K562 (cell line): ENCODE measurements around the gene SSBP1. TPM values are rescaled to one million over a fixed set of nuclear protein-coding genes. Genes with fewer than 3 reads are reported as not detected.

Source experiments
- ELF4 ChIP-seq: fragments of 450-650 bp; formaldehyde crosslinking; IDR thresholded peaks from 2 replicates; pipeline ENCODE4 v1.4.0; 2022; ENCODE audit warnings: missing genetic modification characterization
- GABPB2 ChIP-seq: fragments of 250-450 bp; sonication (Bioruptor Pico); conservative IDR thresholded peaks from 2 replicates; pipeline ENCODE4 v1.5.1; 2021; ENCODE audit warnings: mild to moderate bottlenecking
- HDAC2 ChIP-seq: fragments of 450-650 bp; IDR thresholded peaks from 2 replicates; pipeline ENCODE4 v1.6.1; 2016; ENCODE audit warnings: mild to moderate bottlenecking
- HEY1 ChIP-seq: fragments of 250-450 bp; sonication (Bioruptor Pico); IDR thresholded peaks from 2 replicates; pipeline ENCODE4 v1.5.0; 2020; ENCODE audit warnings: mild to moderate bottlenecking, moderate library complexity, borderline replicate concordance
- ILF3 ChIP-seq: fragments of 450-650 bp; IDR thresholded peaks from 2 replicates; pipeline ENCODE4 v1.6.1; 2018; ENCODE audit warnings: antibody characterized with exemption, mild to moderate bottlenecking, moderate library complexity, borderline replicate concordance
- RBM34 ChIP-seq: fragments of 200-400 bp; formaldehyde crosslinking; IDR thresholded peaks from 2 replicates; pipeline ENCODE4 v1.6.1; 2018; ENCODE audit warnings: low read length, borderline replicate concordance; ENCODE audit not compliant: insufficient read depth
- SP2 ChIP-seq: IDR thresholded peaks from 2 replicates; pipeline ENCODE4 v1.6.1; 2011; ENCODE audit warnings: mild to moderate bottlenecking, low read depth, low read length, moderate library complexity; ENCODE audit not compliant: poor library complexity, severe bottlenecking; ENCODE audit errors: extremely low read depth
- ZNF140 ChIP-seq: fragments of 250-450 bp; sonication (Bioruptor Pico); IDR thresholded peaks from 2 replicates; pipeline ENCODE4 v1.8.0; 2021; ENCODE audit warnings: moderate library complexity, mild to moderate bottlenecking, inconsistent platforms
- ZNF174 ChIP-seq: fragments of 250-450 bp; sonication (Bioruptor Pico); IDR thresholded peaks from 2 replicates; pipeline ENCODE4 v1.4.0; 2020; ENCODE audit warnings: mild to moderate bottlenecking
- ZNF668 ChIP-seq: fragments of 250-450 bp; sonication (Bioruptor Pico); IDR thresholded peaks from 2 replicates; pipeline ENCODE4 v1.8.0; 2022; ENCODE audit warnings: mild to moderate bottlenecking, inconsistent platforms
- polyA plus RNA-seq, 8 experiments: library from polyadenylated mRNA; depleted of rRNA in 4 of 8; stranded (reverse) in 5 of 8; unstranded in 3 of 8; fragments of >200 nt; fragmentation: Nextera tagmentation in 2 of 8; fragmentation: Illumina TruSeq in 1 of 8; extraction: Ambion mirVana in 2 of 8; extraction: Trizol in 1 of 8; gene quantifications; 2 replicates each; pipeline versions ENCODE4 v1.2.1 to v1.2.3, GENCODE V29; 2011 to 2014; ENCODE audit warnings: inconsistent platforms in 1 of 8, missing spikeins in 1 of 8
- total RNA-seq, 7 experiments: library from RNA; depleted of rRNA in 6 of 7; stranded (reverse); fragments of >200 nt in 6 of 7; fragmentation: Illumina TruSeq in 2 of 7; extraction: Trizol in 2 of 7; gene quantifications; 2 replicates each; pipeline versions ENCODE4 v1.2.1 to v1.2.3, GENCODE V29; 2011 to 2021; ENCODE audit warnings: low replicate concordance in 1 of 7
- TF ChIP-seq, protein P1 (sequence below): IDR thresholded peaks from 3 replicates; pipeline ENCODE4 v1.6.1; 2011; ENCODE audit warnings: borderline replicate concordance, mild to moderate bottlenecking, moderate library complexity; ENCODE audit not compliant: insufficient read length; ENCODE audit errors: extremely low read depth
- TF ChIP-seq, protein P2 (sequence below): sonication (generic); formaldehyde crosslinking; IDR thresholded peaks from 2 replicates; pipeline ENCODE4 v1.8.0; 2022; ENCODE audit warnings: mild to moderate bottlenecking, missing genetic modification reagents, borderline replicate concordance
- TF ChIP-seq, protein P3 (sequence below), 2 experiments: fragments of 450-650 bp in 1 of 2; IDR thresholded peaks; 2 replicates each; pipeline ENCODE4 v1.6.1; 2011 to 2017; ENCODE audit warnings: low read depth in 2 of 2, antibody characterized with exemption in 1 of 2, borderline replicate concordance in 1 of 2, low read length in 1 of 2, mild to moderate bottlenecking in 1 of 2, mixed read lengths in 1 of 2; ENCODE audit not compliant: control insufficient read depth in 1 of 2
- TF ChIP-seq, protein P4 (sequence below): fragments of 250-450 bp; sonication (Bioruptor Pico); IDR thresholded peaks from 2 replicates; pipeline ENCODE4 v1.4.0; 2020; ENCODE audit warnings: borderline replicate concordance

SSBP1 gene
- total and polyA plus RNA-seq, 9 of the 15 experiments (the other 6 are each of a cell fraction or from before 2014, with no cell fraction given): 404 to 1,996 (median 835) TPM

DNA sequence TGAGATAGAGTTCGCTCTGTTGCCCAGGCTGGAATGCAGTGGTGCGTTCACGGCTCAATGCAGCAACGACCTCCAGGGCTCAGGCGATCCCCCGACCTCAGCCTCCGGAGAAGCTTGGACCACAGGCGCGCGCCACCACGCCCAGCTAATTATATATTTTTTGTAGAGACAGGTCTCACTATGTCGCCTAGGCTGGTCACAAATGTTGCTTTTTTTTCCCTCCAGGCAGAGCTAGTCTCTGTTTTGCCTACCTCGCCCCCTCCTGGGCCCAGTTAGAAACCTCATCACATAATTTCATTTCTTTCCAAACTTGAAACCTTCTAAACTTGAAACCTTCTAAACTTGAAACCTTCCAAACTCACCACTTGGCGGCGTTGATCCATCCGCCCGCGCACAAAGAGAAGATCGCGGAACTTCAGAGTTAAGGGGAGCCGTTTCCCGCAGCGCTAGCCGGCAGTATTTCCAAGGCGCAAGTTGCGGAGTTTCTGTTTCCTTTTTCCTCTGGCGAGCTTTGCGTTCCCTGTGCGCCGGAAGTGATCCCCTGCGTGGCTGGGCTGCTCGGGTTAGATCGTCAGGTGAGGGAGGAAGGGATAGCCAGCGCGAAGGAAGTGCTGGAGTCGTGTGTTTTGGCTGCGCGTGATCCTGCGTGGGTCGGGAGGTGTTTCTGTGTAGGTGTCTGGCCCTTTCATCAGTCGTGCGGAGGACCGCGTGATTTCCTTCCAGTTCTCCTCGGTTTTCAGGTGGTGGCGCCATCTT lies at the start of gene SSBP1 (continued):
- TF ChIP-seq HEY1: 0 out of 2 replicates have a peak, but pooled peaks have one; percentile 54
- no peak for TF ChIP-seq ZNF668
- no peak for TF ChIP-seq RBM34
- TF ChIP-seq, protein P1, sequence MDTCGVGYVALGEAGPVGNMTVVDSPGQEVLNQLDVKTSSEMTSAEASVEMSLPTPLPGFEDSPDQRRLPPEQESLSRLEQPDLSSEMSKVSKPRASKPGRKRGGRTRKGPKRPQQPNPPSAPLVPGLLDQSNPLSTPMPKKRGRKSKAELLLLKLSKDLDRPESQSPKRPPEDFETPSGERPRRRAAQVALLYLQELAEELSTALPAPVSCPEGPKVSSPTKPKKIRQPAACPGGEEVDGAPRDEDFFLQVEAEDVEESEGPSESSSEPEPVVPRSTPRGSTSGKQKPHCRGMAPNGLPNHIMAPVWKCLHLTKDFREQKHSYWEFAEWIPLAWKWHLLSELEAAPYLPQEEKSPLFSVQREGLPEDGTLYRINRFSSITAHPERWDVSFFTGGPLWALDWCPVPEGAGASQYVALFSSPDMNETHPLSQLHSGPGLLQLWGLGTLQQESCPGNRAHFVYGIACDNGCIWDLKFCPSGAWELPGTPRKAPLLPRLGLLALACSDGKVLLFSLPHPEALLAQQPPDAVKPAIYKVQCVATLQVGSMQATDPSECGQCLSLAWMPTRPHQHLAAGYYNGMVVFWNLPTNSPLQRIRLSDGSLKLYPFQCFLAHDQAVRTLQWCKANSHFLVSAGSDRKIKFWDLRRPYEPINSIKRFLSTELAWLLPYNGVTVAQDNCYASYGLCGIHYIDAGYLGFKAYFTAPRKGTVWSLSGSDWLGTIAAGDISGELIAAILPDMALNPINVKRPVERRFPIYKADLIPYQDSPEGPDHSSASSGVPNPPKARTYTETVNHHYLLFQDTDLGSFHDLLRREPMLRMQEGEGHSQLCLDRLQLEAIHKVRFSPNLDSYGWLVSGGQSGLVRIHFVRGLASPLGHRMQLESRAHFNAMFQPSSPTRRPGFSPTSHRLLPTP: no peak
- TF ChIP-seq, protein P2, sequence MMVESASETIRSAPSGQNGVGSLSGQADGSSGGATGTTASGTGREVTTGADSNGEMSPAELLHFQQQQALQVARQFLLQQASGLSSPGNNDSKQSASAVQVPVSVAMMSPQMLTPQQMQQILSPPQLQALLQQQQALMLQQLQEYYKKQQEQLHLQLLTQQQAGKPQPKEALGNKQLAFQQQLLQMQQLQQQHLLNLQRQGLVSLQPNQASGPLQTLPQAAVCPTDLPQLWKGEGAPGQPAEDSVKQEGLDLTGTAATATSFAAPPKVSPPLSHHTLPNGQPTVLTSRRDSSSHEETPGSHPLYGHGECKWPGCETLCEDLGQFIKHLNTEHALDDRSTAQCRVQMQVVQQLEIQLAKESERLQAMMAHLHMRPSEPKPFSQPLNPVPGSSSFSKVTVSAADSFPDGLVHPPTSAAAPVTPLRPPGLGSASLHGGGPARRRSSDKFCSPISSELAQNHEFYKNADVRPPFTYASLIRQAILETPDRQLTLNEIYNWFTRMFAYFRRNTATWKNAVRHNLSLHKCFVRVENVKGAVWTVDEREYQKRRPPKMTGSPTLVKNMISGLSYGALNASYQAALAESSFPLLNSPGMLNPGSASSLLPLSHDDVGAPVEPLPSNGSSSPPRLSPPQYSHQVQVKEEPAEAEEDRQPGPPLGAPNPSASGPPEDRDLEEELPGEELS (CRISPR knock-in tag): peak; percentile 87; the same call in 1 of the 2 replicates
- TF ChIP-seq HDAC2: peak; percentile 98
- TF ChIP-seq ZNF140 (CRISPR knock-in tag): 0 out of 2 replicates have a peak, but pooled peaks have one; percentile 47
- TF ChIP-seq, protein P3, sequence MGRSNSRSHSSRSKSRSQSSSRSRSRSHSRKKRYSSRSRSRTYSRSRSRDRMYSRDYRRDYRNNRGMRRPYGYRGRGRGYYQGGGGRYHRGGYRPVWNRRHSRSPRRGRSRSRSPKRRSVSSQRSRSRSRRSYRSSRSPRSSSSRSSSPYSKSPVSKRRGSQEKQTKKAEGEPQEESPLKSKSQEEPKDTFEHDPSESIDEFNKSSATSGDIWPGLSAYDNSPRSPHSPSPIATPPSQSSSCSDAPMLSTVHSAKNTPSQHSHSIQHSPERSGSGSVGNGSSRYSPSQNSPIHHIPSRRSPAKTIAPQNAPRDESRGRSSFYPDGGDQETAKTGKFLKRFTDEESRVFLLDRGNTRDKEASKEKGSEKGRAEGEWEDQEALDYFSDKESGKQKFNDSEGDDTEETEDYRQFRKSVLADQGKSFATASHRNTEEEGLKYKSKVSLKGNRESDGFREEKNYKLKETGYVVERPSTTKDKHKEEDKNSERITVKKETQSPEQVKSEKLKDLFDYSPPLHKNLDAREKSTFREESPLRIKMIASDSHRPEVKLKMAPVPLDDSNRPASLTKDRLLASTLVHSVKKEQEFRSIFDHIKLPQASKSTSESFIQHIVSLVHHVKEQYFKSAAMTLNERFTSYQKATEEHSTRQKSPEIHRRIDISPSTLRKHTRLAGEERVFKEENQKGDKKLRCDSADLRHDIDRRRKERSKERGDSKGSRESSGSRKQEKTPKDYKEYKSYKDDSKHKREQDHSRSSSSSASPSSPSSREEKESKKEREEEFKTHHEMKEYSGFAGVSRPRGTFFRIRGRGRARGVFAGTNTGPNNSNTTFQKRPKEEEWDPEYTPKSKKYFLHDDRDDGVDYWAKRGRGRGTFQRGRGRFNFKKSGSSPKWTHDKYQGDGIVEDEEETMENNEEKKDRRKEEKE (IDR thresholded peaks at IDR 0.05; ENCODE audit: borderline replicate concordance in 1 of 2, control insufficient read depth in 1 of 2, low read depth in 2 of 2, low read length in 1 of 2): peak; percentile 14 to 99; a peak in 3 of 4 replicates
- peak; percentile 76; the same call in 1 of the 2 replicates for TF ChIP-seq ILF3
- 0 out of 2 replicates have a peak, but pooled peaks have one; percentile 39 for TF ChIP-seq ZNF174 (CRISPR knock-in tag)
- no peak for TF ChIP-seq GABPB2 (CRISPR knock-in tag)
- TF ChIP-seq, protein P4, sequence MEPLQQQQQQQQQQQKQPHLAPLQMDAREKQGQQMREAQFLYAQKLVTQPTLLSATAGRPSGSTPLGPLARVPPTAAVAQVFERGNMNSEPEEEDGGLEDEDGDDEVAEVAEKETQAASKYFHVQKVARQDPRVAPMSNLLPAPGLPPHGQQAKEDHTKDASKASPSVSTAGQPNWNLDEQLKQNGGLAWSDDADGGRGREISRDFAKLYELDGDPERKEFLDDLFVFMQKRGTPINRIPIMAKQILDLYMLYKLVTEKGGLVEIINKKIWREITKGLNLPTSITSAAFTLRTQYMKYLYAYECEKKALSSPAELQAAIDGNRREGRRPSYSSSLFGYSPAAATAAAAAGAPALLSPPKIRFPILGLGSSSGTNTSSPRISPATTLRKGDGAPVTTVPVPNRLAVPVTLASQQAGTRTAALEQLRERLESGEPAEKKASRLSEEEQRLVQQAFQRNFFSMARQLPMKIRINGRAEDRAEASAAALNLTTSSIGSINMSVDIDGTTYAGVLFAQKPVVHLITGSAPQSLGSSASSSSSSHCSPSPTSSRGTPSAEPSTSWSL (CRISPR knock-in tag): peak; percentile 96
- peak; percentile 97; the same call in 1 of the 2 replicates for TF ChIP-seq ELF4 (CRISPR knock-in tag)
- TF ChIP-seq SP2: peak; percentile 36
